SH-SY5Y (cell line): ENCODE data around the gene CDKN2C.

Experiments
- GATA2 ChIP-seq: IDR thresholded peaks from 2 replicates; pipeline ENCODE4 v1.6.1; 2011; ENCODE audit warnings: mild to moderate bottlenecking, low read depth, low read length
- GATA3 ChIP-seq: IDR thresholded peaks from 2 replicates; pipeline ENCODE4 v1.6.1; 2011; ENCODE audit warnings: low read depth, mild to moderate bottlenecking, low read length, moderate library complexity

- no peak for TF ChIP-seq GATA3
- TF ChIP-seq GATA2 = no peak
Observed at GRCh38 chr1:50994997-50995396, 25.0 kb downstream of the CDKN2C start.
